Astrocyte (in vitro differentiated cells and primary cell): Measurements from ENCODE around the gene HOXB2. TPM values are rescaled to one million over a fixed set of nuclear protein-coding genes. Genes with fewer than 3 reads are reported as not detected.

Experiments used
- DNase-seq: peaks from one replicate; pipeline ENCODE4 v3.0.0-alpha.2; 2010; ENCODE audit warnings: low read depth
- FAIRE-seq: peaks from 2 replicates; lab custom pipeline; 2011; peaks lifted over from hg19 to GRCh38; lab: Jason Lieb, UNC
- H2AFZ ChIP-seq: 2 replicates; pipeline ENCODE4 v1.6.0; 2012; ENCODE audit warnings: low read depth, low read length, inconsistent platforms
- H3K27ac ChIP-seq: 2 replicates; pipeline ENCODE4 v1.5.1; 2011; ENCODE audit warnings: low read depth, low read length, inconsistent platforms
- H3K27me3 ChIP-seq: 2 replicates; pipeline ENCODE4 v1.6.0; 2011; ENCODE audit warnings: low read length, inconsistent platforms; ENCODE audit not compliant: insufficient read depth
- H3K36me3 ChIP-seq: 2 replicates; pipeline ENCODE4 v1.5.1; 2011; ENCODE audit warnings: low read length, inconsistent platforms; ENCODE audit not compliant: insufficient read depth
- H3K4me1 ChIP-seq: 2 replicates; pipeline ENCODE4 v1.5.1; 2011; ENCODE audit warnings: low read length, inconsistent platforms; ENCODE audit not compliant: insufficient read depth
- H3K4me2 ChIP-seq: 2 replicates; pipeline ENCODE4 v1.6.0; 2012; ENCODE audit warnings: low read length, inconsistent platforms
- H3K4me3 ChIP-seq: 2 replicates; pipeline ENCODE4 v1.5.1; 2011; ENCODE audit warnings: low read depth, mild to moderate bottlenecking, low read length, inconsistent platforms; ENCODE audit not compliant: insufficient read depth
- H3K79me2 ChIP-seq: 2 replicates; pipeline ENCODE4 v1.6.0; 2012; ENCODE audit warnings: mild to moderate bottlenecking, low read length, inconsistent platforms; ENCODE audit not compliant: insufficient read depth
- H3K9ac ChIP-seq: 2 replicates; pipeline ENCODE4 v1.6.0; 2012; ENCODE audit warnings: mild to moderate bottlenecking, low read length, inconsistent platforms
- H3K9me3 ChIP-seq: 2 replicates; pipeline ENCODE4 v1.5.1; 2012; ENCODE audit warnings: low read depth, mild to moderate bottlenecking, low read length, inconsistent platforms; ENCODE audit not compliant: insufficient read depth
- H4K20me1 ChIP-seq: 2 replicates; pipeline ENCODE4 v1.6.0; 2012; ENCODE audit warnings: low read length, inconsistent platforms; ENCODE audit not compliant: insufficient read depth
- H3K27ac Mint-ChIP-seq: one replicate; pipeline ENCODE4 v1.8.0; 2021; ENCODE audit warnings: mild to moderate bottlenecking, mixed read lengths; ENCODE audit not compliant: unreplicated experiment
- H3K27me3 Mint-ChIP-seq: one replicate; pipeline ENCODE4 v1.8.0; 2021; ENCODE audit warnings: low read depth, mixed read lengths; ENCODE audit not compliant: unreplicated experiment
- H3K36me3 Mint-ChIP-seq: one replicate; pipeline ENCODE4 v1.8.0; 2021; ENCODE audit warnings: low read depth, mixed read lengths; ENCODE audit not compliant: unreplicated experiment
- H3K4me1 Mint-ChIP-seq: one replicate; pipeline ENCODE4 v1.8.0; 2021; ENCODE audit warnings: low read depth, mixed read lengths; ENCODE audit not compliant: unreplicated experiment
- H3K4me3 Mint-ChIP-seq: one replicate; pipeline ENCODE4 v1.8.0; 2021; ENCODE audit warnings: mild to moderate bottlenecking, moderate library complexity, mixed read lengths; ENCODE audit not compliant: unreplicated experiment
- H3K9me3 Mint-ChIP-seq: one replicate; pipeline ENCODE4 v1.8.0; 2021; ENCODE audit warnings: mild to moderate bottlenecking, mixed read lengths; ENCODE audit not compliant: unreplicated experiment
- EZH2 ChIP-seq: IDR thresholded peaks from 2 replicates; pipeline ENCODE4 v1.6.1; 2012; ENCODE audit warnings: mild to moderate bottlenecking, low read length, inconsistent platforms; ENCODE audit not compliant: insufficient read depth
- total RNA-seq: library from RNA; stranded (reverse); gene quantifications from 2 replicates; pipeline ENCODE4 v1.2.1, GENCODE V29; 2021
- TF ChIP-seq, protein P1 (sequence below): IDR thresholded peaks from 2 replicates; pipeline ENCODE4 v1.5.1; 2011; ENCODE audit warnings: low read depth, mild to moderate bottlenecking, inconsistent platforms, low read length, moderate library complexity; ENCODE audit not compliant: insufficient read depth

The HOXB2 gene
- total RNA-seq, 1 donor from 2014 or later = 0.41 TPM

DNA sequence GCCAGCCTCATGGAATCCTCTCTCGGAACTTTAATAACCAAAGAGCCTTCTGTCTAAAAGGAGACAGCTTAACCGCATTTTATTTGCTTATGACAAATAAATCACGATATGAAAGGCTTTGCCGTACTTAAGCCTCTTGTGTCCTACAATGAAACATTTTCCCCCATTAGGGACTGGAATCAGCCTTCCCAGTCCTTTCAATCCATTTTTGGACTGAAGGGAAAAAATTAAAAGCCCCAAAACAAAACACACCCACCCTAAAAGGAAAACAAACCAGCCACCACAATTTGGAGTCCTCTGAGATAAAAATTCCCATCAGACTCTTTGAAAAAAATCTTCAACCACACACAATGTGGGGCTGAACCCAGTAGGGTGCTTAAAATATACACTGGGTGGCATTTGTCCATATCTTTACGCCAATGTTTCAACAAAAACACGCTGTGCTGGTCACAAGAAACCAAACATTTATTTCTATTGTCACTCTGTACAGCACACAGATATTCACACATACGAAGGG lies 30.2 kb upstream of the HOXB2 start:
- H3K9me3 ChIP-seq = no peaks in the 10 kb centered on the region
- FAIRE-seq (no peak), DNase-seq (peak; percentile 83)
- H3K4me2 ChIP-seq = peak overlapping the region; percentile 80
- TF ChIP-seq EZH2 = no peak
- TF ChIP-seq, protein P1, sequence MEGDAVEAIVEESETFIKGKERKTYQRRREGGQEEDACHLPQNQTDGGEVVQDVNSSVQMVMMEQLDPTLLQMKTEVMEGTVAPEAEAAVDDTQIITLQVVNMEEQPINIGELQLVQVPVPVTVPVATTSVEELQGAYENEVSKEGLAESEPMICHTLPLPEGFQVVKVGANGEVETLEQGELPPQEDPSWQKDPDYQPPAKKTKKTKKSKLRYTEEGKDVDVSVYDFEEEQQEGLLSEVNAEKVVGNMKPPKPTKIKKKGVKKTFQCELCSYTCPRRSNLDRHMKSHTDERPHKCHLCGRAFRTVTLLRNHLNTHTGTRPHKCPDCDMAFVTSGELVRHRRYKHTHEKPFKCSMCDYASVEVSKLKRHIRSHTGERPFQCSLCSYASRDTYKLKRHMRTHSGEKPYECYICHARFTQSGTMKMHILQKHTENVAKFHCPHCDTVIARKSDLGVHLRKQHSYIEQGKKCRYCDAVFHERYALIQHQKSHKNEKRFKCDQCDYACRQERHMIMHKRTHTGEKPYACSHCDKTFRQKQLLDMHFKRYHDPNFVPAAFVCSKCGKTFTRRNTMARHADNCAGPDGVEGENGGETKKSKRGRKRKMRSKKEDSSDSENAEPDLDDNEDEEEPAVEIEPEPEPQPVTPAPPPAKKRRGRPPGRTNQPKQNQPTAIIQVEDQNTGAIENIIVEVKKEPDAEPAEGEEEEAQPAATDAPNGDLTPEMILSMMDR = no peak
- H2AFZ ChIP-seq = no peak overlapping the region
- peak overlapping the region; percentile 34 for H3K4me3 ChIP-seq
- no peaks in the 10 kb centered on the region for H3K36me3 ChIP-seq
- H3K27me3 ChIP-seq = peaks cover 91% of the 10 kb centered on the region
- H3K4me1 Mint-ChIP-seq = no peaks in the 10 kb centered on the region
- peak overlapping the region; percentile 77 for H3K27ac ChIP-seq
- no peaks in the 10 kb centered on the region for H4K20me1 ChIP-seq
- no peak overlapping the region for H3K4me3 Mint-ChIP-seq
- peaks cover 3% of the 10 kb centered on the region for H3K36me3 Mint-ChIP-seq
- peaks cover 42% of the 10 kb centered on the region for H3K27me3 Mint-ChIP-seq
- peaks cover 26% of the 10 kb centered on the region for H3K4me1 ChIP-seq
- H3K79me2 ChIP-seq = peaks cover 79% of the 10 kb centered on the region
- peak overlapping the region; percentile 82 for H3K9ac ChIP-seq
- H3K27ac Mint-ChIP-seq = no peak overlapping the region
- H3K9me3 Mint-ChIP-seq = peaks cover 20% of the 10 kb centered on the region

DNA sequence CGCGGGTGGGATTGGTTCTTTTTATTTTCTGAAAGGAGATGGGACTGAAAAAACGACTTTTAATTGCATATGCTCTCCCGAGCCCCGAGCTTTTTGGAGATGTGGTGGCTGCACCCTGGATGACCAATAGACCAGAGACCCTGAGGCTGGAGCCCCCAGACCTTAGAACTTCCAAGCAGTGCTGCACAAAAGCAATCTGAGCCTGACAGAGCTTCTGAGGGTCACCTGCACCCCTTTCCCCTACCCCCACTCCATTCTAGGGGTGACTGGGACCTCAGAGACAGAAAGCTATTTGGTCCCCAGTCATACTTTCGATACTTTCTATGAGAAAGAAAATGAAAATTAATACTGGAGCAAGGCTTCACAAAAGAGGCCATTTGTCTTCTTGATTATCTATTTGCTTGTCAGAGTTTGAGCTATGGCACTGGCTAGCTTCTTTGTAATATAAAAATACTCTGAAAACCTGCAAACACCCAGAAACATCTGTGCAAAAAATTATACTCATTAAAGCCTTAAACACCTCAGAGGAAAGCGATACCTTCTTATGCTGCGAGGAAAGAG lies 29.7 kb upstream of the HOXB2 start:
- Histone ChIP-seq H3K4me2 (peak overlapping the region; percentile 80), H3K9ac (peak overlapping the region; percentile 82), H3K36me3 (no peaks in the 10 kb centered on the region), H3K4me3 (peak overlapping the region; percentile 34), H2AFZ (no peak overlapping the region), H4K20me1 (no peaks in the 10 kb centered on the region), H3K79me2 (peaks cover 81% of the 10 kb centered on the region), H3K9me3 (no peaks in the 10 kb centered on the region), H3K27ac (peak overlapping the region; percentile 77), H3K4me1 (peaks cover 31% of the 10 kb centered on the region), H3K27me3 (peaks cover 91% of the 10 kb centered on the region)
- Mint-ChIP-seq H3K27ac (no peak overlapping the region), H3K4me1 (no peaks in the 10 kb centered on the region), H3K36me3 (peaks cover 3% of the 10 kb centered on the region), H3K4me3 (no peak overlapping the region), H3K9me3 (peaks cover 19% of the 10 kb centered on the region), H3K27me3 (peaks cover 38% of the 10 kb centered on the region)
- TF ChIP-seq, protein P1 = no peak
- TF ChIP-seq EZH2 = no peak
- FAIRE-seq (no peak), DNase-seq (no peak)

DNA sequence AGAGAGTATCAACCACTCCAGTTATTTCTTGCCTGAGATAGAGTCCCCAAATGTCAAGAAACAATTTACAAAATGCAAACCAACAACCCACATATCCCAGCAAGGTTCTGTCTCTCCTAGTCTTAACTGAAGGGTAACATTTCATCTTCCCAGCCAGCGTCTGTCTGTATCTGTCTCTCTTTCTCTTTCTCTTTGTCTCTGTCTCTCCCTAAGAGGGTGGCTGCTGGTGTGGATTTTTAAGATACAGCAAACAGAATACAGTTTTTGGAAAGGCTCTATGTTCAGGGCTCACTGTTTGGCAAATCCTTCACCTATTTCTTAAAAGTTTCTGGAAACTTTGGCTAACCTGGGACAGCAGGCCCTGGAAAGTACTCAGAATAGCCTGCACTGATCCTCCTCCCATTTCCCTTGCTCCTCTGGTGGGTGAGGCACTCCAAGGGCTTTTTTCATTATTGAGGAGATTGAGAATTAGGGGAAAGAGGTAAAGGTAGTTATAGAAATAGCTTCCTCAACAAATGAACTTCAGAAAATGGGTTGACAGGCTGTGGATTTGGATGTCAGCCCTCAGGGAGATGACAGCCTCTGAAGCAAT lies 27.0 kb upstream of the HOXB2 start:
- Mint-ChIP-seq H3K27me3 (peaks cover 16% of the 10 kb centered on the region), H3K4me3 (no peak overlapping the region), H3K36me3 (no peaks in the 10 kb centered on the region), H3K4me1 (no peaks in the 10 kb centered on the region), H3K27ac (no peak overlapping the region), H3K9me3 (peaks cover 13% of the 10 kb centered on the region)
- H3K9ac ChIP-seq = peak overlapping the region; percentile 82
- peak overlapping the region; percentile 11 for H3K4me3 ChIP-seq
- H3K27me3 ChIP-seq = peaks cover 94% of the 10 kb centered on the region
- FAIRE-seq = no peak
- H3K27ac ChIP-seq = peak overlapping the region; percentile 77
- TF ChIP-seq, protein P1 = no peak
- TF ChIP-seq EZH2 = no peak
- no peak for DNase-seq
- peaks cover 84% of the 10 kb centered on the region for H3K79me2 ChIP-seq
- H3K4me2 ChIP-seq = peak overlapping the region; percentile 80
- no peaks in the 10 kb centered on the region for H3K36me3 ChIP-seq
- peaks cover 34% of the 10 kb centered on the region for H3K4me1 ChIP-seq
- H4K20me1 ChIP-seq = no peaks in the 10 kb centered on the region
- no peaks in the 10 kb centered on the region for H3K9me3 ChIP-seq
- H2AFZ ChIP-seq = no peak overlapping the region
